ACHN (cell line): ENCODE measurements around the gene KNOP1.

Experiments
- DNase-seq: peaks from one replicate; pipeline ENCODE4 v3.0.0-alpha.2; 2015
- in situ Hi-C: cut with HindIII; loops from 2 replicates; pipeline ENCODE4 v1.10.0; 2017; ENCODE audit warnings: low sequenced_read_pairs, low pct_ligation_motif_present, low pct_unique_long_range_greater_than_20kb

The KNOP1 gene

DNA sequence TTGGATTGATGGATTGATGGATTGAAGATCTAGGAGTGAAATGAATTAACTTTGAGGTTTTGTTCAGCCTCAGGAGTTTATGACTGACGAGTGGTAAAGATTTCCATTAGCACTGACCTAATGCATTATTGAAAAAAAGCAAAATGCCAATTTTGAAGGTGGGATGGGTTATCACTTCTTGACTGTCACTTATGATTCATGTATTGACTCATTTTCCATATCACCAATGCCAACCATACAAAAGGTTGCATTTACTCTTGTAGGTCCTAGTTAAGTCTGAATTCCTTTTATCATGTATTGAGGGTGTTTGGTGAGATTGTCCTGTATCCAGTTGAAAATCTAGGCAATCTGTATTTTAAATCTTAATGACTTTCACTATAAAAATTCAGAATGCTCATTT, 57.6 kb downstream of the KNOP1 start:
- no peak for DNase-seq
- in situ Hi-C loops = no loop called here

DNA sequence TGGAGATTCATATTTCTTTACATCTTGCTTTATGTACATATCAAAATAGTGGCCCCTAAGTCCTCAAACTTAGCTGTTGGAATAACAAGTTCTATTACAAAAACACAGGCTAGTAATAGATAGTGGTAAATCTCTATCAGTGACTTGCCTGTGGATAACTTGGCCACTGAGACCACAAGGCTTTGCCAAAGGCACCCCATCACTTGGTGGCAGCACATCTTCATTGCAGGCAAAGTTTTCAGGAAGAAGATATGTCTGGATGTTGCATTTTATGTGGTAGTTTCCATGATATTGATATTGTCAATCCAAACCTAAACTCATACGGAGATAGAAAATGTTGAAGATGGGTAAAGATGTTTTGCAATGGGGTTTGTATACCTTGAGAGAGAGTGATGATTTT, 58.5 kb downstream of the KNOP1 start:
- DNase-seq = no peak
- in situ Hi-C loops = no loop called here

GRCh38 chr16:19657831-19658230, 60.2 kb downstream of the KNOP1 start:
- DNase-seq = no peak
- in situ Hi-C loops = no loop called here

- DNase-seq = no peak
- in situ Hi-C loops = no loop called here
These were observed 62.7 kb downstream of the KNOP1 start for GRCh38 chr16:19655242-19655777.

- in situ Hi-C loops = no loop called here
- no peak for DNase-seq
These were observed 63.9 kb downstream of the KNOP1 start for GRCh38 chr16:19654147-19654546.
